Adrenal gland (tissue), 12 donors: ENCODE measurements around the gene PTPRD. TPM values are rescaled to one million over a fixed set of nuclear protein-coding genes. Genes with fewer than 3 reads are reported as not detected.

ENCODE experiments used
- DNase-seq, 7 donors: peaks; one replicate each; pipeline ENCODE4 v3.0.0-alpha.2; 2019 to 2020
- H3K27ac ChIP-seq, 5 donors: fragments of 200-600 bp; sonication (generic) in 4 of 5; 1 replicate in 3 of 5; 2 replicates in 2 of 5; pipeline versions ENCODE4 v1.5.1 to v1.8.0; 2016 to 2020; ENCODE audit warnings: mild to moderate bottlenecking in 1 of 5
- H3K27me3 ChIP-seq: fragments of 200-600 bp; 2 replicates; pipeline ENCODE4 v1.8.0; 2021
- H3K36me3 ChIP-seq, 2 donors: fragments of 200-600 bp; replicated peaks in 1 of 2; 1 replicate in 1 of 2; 2 replicates in 1 of 2; pipeline versions ENCODE4 v1.5.1 to v1.8.0; 2018 to 2022
- H3K4me1 ChIP-seq, 2 donors: fragments of 200-600 bp; replicated peaks in 1 of 2; 1 replicate in 1 of 2; 2 replicates in 1 of 2; pipeline versions ENCODE4 v1.5.1 to v1.8.0; 2018 to 2021
- H3K4me3 ChIP-seq, 4 donors: fragments of 200-600 bp; sonication (generic) in 3 of 4; one replicate each; pipeline ENCODE4 v1.5.1; 2016 to 2018
- H3K9me3 ChIP-seq, 3 donors: fragments of 200-600 bp; sonication (generic) in 1 of 3; replicated peaks in 1 of 3; 1 replicate in 2 of 3; 2 replicates in 1 of 3; pipeline versions ENCODE4 v1.5.1 to v1.8.0; 2016 to 2021
- CTCF ChIP-seq, 6 experiments: fragments of 450-650 bp in 4 of 6; fragments of 200-600 bp in 2 of 6; sonication (generic) in 1 of 6; IDR thresholded peaks; 1 replicate in 5 of 6; 2 replicates in 1 of 6; pipeline versions ENCODE4 v1.5.1 to v1.8.0; 2016 to 2021; ENCODE audit warnings: antibody characterized with exemption in 6 of 6, mild to moderate bottlenecking in 2 of 6, moderate library complexity in 1 of 6
- POLR2A ChIP-seq, 2 donors: fragments of 450-650 bp; IDR thresholded peaks; one replicate each; pipeline ENCODE4 v1.6.1; 2017; ENCODE audit warnings: antibody characterized with exemption in 2 of 2, mild to moderate bottlenecking in 2 of 2, moderate library complexity in 1 of 2
- WGBS, 4 donors: extraction: QIAGEN DNeasy Blood & Tissue Kit in 2 of 4; methylation state at CpG; one replicate each; pipeline versions ENCODE4 v1.1.5 to v1.1.7; 2013 to 2017; 5-methylcytosine and 5-hydroxymethylcytosine counted together
- intact Hi-C, 2 donors: fragments of 100-400 bp; cut with DNase I; formaldehyde crosslinking; loops; one replicate each; pipeline versions ENCODE4 v1.14.1 to v1.15.0; 2022 to 2023
- polyA plus RNA-seq, 3 donors: library from polyadenylated mRNA; stranded (reverse); fragments of 200-250 nt in 2 of 3; fragments of 350-450 nt in 1 of 3; fragmentation: Illumina TruSeq in 1 of 3; extraction: RNeasy Lipid Tissue Mini Kit (QIAGEN cat#74804) in 1 of 3; gene quantifications; one replicate each; pipeline ENCODE4 v1.2.3, GENCODE V29; 2013 to 2014
- total RNA-seq, 9 donors: library from RNA; depleted of rRNA in 4 of 9; stranded (reverse); fragments of >200 nt in 4 of 9; fragments of 120-200 nt in 1 of 9; fragmentation: NEBNext Ultra II Directional in 1 of 9; extraction: Animal tissue kit (Norgen Biotek cat#: 25700) in 1 of 9; gene quantifications; one replicate each; pipeline versions ENCODE4 v1.1.0 to v1.2.4, GENCODE V29; 2013 to 2023
- donor health status: healthy with polysubstance abuse.
- donor health status: Bipolar disorder and iron deficiency.
- donor health status: DM: yes; HTN: yes; CAD: no.
- donor health status: DM: no; HTN: no; CAD: no.
- donor health status: DM: no; HTN: no; CAD: no.
- donor health status: DM: yes; HTN: yes; CAD: no.

The PTPRD gene
- total and polyA plus RNA-seq, 12 donors, result 0.61 to 71.2 (median 4.5) TPM

- TF ChIP-seq CTCF (IDR thresholded peaks at IDR 0.05), result no peak
- no peaks in the 10 kb centered on the region for H3K27me3 ChIP-seq
- no peaks in the 10 kb centered on the region for H3K4me1 ChIP-seq
- intact Hi-C loops, result loop anchor here in 1 of 2 donors (10.0 kb wide), 1 partner anchor 62 kb away; no protein-coding TSS in a partner anchor
- DNase-seq, result no peak
- no peak overlapping the region for H3K27ac ChIP-seq
- no peak overlapping the region for H3K4me3 ChIP-seq
- no peaks in the 10 kb centered on the region for H3K9me3 ChIP-seq
- no peaks in the 10 kb centered on the region for H3K36me3 ChIP-seq
These were observed 2156.5 kb downstream of the PTPRD start for GRCh38 chr9:8456344-8456743.

- H3K27me3 ChIP-seq, result no peaks in the 10 kb centered on the region
- H3K9me3 ChIP-seq, result no peaks in the 10 kb centered on the region
- no peak overlapping the region for H3K27ac ChIP-seq
- TF ChIP-seq POLR2A (IDR thresholded peaks at IDR 0.05), result no peak
- TF ChIP-seq CTCF (IDR thresholded peaks at IDR 0.05), result no peak
- intact Hi-C loops, result loop anchor here in 1 of 2 donors (10.0 kb wide), 1 partner anchor 56 kb away; no protein-coding TSS in a partner anchor
- H3K4me3 ChIP-seq, result no peak overlapping the region
- 77 to 81% (median 79%) methylated on average over 9 of the region's 9 CpGs for WGBS, 4 donors
- H3K36me3 ChIP-seq, result no peaks in the 10 kb centered on the region
- no peaks in the 10 kb centered on the region for H3K4me1 ChIP-seq
- DNase-seq, result no peak
These were observed 2161.8 kb downstream of the PTPRD start for GRCh38 chr9:8450810-8451545.

- 85 to 92% (median 87%) methylated on average over 7 of the region's 7 CpGs for WGBS, 4 donors
- DNase-seq, result no peak
- Histone ChIP-seq H3K27me3 (no peaks in the 10 kb centered on the region), H3K9me3 (no peaks in the 10 kb centered on the region), H3K27ac (no peak overlapping the region), H3K4me1 (no peaks in the 10 kb centered on the region), H3K36me3 (no peaks in the 10 kb centered on the region), H3K4me3 (no peak overlapping the region)
- intact Hi-C loops, result no loop called here
- TF ChIP-seq CTCF (IDR thresholded peaks at IDR 0.05) (no peak), POLR2A (IDR thresholded peaks at IDR 0.05) (no peak)
These were observed 2164.6 kb downstream of the PTPRD start for GRCh38 chr9:8448226-8448625.

GRCh38 chr9:8447601-8448000, 2165.2 kb downstream of the PTPRD start:
- intact Hi-C loops, result no loop called here
- no peak overlapping the region for H3K4me3 ChIP-seq
- 62 to 74% (median 70%) methylated on average over 4 of the region's 4 CpGs for WGBS, 4 donors
- no peak for TF ChIP-seq POLR2A (IDR thresholded peaks at IDR 0.05)
- TF ChIP-seq CTCF (IDR thresholded peaks at IDR 0.05), result no peak
- no peak for DNase-seq
- H3K36me3 ChIP-seq, result no peaks in the 10 kb centered on the region
- no peaks in the 10 kb centered on the region for H3K9me3 ChIP-seq
- no peaks in the 10 kb centered on the region for H3K27me3 ChIP-seq
- no peak overlapping the region for H3K27ac ChIP-seq
- H3K4me1 ChIP-seq, result no peaks in the 10 kb centered on the region
